NCI-H748 (cell line): ENCODE measurements around the gene FARS2.

Experiments used
- DNase-seq: peaks from one replicate; lab custom pipeline; 2025; ENCODE audit not compliant: unreplicated experiment; lab: John Stamatoyannopoulos, UW

FARS2 gene

DNA sequence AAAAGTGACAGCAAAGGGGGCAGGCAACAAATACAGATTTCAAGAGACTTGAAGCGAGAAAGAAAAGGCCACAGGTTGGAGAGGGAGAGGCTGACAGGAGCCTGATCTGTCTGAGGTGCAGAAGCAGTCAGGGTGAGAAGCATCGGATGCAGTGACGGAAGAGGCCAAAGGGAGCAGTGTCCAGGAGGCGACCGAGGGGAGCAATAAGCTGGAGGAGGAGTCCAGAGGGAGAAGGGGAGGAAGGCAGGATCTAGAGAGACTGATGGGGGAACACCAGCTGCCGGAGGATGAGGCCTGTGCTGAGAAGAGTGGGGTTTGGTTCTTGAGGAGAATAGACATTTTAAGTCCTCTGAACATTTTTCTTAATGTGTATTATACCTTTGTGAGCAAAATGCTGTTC, 23.8 kb downstream of the FARS2 start:
- no peak for DNase-seq

- DNase-seq: no peak
Observed at GRCh38 chr6:5285526-5285925, 24.2 kb downstream of the FARS2 start.

DNA sequence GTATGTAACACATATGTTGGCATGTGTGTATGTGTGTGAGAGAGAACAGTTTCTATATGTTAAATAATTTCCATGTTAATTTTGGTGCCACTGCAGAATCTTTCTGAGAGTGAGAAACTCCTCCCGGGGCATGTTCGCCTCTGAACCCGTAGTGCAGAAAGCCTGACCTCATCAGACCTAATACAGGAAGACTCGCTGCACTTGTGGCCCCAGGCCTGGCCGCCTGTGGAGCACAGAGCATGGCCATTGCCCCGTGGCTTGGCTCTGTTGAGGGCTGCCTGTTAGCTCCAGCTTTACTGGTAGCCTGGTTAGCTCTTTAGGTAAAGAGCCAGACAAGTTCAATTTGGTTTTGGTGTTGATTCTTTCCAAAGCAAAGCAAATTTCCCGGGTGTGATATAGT, 25.5 kb downstream of the FARS2 start:
- DNase-seq: no peak

DNA sequence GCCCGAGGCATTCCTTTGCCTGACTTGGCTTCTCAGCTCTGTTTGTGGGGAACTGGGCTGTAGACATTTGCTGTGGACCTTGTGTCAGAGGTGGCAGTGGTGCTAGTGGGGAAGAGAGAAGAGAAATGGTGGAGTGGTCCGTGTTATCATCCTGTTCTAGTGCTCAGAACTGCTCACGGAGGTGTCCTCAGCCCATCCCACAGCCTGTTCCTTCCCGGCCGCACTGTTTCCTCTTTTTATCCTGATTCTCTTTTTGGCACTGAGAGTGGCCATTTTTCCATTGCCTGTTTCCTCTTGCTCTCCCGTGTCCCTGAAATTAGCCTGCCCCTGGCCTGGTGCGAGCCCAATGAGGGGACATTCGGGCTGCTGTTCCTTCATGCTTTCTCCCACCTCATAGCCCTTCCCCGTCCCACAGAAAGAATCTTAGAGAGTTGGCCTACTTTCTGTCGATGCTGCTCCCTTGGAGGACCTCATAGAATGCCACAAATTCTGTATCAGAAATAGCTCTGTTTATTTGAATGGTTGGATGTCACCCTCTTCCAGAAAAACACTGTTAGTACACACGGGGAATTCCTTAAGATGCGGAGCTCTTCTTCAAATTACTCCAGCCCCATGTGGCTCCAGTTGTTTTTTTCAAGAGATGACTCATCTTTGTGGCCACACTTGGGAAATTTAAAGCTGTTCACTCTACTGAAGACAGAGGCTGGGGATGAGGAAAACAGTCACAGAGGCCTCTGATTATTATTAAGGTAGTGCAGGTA, 26.1 kb downstream of the FARS2 start:
- no peak for DNase-seq

- no peak for DNase-seq
Observed at GRCh38 chr6:5287966-5288297, 26.6 kb downstream of the FARS2 start.

- no peak for DNase-seq
Observed at GRCh38 chr6:5290097-5290496, 28.8 kb downstream of the FARS2 start.

GRCh38 chr6:5290500-5290899, 29.2 kb downstream of the FARS2 start:
- no peak for DNase-seq

GRCh38 chr6:5292154-5292553, 30.8 kb downstream of the FARS2 start:
- no peak for DNase-seq

DNA sequence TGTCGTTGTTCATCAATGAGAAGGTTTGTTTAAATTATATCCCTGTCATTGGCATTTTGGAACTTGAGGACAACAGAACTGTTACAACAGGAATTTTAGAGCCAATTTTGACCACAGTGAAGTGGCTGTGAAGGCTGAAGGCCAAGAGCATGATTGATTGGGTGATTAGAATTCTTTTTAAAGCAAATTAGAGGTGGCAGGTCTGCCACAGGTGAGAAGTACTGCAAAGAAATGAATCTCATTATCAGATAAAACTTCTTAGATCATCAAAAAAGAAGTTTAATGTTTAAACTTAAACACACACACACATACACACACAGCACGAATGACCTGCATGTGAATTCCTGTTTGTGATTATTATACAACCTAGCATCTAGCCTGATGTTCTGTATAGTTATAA, 32.4 kb downstream of the FARS2 start:
- DNase-seq: no peak

GRCh38 chr6:5294392-5295211, 33.3 kb downstream of the FARS2 start:
- DNase-seq: no peak

DNA sequence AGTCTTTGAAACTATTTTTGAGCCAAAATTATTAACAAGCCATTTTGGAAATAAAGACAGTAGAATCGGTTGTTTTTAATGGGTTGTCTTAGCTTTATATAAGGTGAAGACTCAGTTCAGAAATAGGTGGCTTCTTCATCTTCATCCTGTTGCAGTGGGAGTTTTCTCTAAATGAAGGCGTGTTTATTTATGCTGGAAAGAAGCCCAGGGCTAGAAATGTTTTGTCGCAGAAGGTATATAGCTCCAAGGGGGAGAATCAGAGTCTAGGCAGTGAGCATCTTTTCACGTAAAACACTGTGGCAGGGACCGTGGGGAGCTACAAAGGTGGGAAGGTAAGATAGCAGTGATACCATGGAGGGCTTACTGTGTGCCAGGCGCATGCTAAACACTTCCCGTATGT, 34.3 kb downstream of the FARS2 start:
- no peak for DNase-seq

DNA sequence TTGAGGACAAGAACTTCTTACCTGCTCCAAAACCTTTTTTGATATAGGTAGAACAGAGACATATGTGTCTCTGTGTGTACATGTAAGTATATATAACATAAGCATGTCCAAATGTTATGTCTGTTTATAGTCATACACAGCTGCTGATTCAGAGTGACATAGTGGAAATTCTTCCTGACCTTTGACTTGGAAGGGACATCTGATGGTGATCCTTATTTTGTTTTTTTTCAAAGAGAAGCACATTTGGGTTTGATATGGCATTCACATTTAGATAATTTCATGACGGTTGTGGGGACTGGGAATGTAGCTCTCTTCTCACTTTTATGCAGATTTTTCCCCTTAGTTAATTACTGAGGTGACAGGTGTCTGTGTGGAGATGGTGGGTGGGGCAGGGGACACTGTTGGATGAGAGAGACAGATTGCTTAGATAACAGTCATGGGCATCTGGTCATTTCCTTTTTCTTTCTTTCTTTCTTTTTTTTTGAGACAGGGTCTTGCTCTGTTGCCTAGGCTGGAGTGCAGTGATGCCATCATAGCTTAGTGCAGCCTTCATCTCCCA, 39.0 kb downstream of the FARS2 start:
- no peak for DNase-seq

DNA sequence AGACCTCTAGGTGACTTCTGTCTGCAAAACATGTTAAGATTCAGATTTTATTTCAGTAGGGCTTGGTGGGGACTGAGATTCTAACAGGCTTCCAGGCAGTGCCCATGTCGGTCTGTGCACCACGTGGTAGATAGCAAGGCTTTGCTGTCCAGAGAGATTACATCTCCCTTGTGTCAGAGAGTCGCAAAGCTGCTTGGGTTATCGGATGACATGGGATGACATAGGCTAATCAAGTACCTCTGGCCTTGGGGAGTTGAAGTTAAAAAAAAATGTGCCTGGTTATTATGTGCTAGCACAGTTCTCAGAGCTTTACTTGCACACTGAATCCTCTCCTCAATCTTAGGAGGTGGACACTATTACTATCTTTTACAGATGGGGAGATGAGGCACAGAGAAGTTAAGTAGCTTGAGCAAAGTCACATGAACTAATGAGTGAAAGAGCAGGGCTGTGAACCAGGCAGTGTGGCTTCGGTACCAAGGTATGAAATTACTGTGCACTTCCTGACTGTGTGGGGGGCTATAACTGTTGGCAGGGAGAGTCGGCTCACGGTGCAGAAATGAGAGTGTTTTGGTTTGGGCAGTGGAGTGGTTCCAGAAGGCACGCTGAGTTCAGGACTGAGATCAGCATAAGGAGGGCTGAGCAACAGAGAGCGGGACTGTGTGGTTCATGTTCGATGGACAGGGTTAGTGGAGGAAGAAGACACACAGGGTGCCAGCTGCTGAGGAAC, 41.1 kb downstream of the FARS2 start:
- DNase-seq: no peak

DNA sequence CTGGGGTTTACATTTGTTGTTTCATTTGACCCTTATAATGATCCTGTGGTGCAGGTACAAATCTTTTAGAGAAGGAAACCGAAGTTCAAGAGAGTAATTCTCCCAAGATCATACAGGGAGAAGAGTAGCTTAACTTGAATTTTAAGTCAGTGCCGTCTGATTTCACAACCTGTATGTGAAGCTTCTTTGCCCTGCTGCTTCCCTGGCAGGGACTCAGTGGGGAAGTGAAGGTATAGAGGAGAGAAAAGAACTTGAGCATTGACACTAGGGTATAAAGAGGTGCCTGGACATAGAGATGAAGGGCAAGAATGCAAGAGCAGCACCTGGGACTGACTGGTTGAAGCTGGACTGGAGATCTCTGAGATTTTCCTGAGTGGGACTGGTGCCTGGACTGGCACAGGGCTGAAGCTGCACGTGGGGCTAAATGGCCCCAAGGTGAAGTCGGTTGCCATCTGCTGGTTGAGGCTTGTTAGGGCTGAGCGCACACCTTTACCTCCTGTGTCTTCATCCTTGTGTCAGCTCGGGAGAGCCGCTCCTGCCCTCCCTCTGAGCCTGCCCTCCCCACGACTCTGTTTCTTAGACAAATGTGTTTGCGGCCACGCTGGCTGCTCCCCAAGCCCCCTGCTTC, 41.8 kb downstream of the FARS2 start:
- DNase-seq: peak; percentile 77

DNA sequence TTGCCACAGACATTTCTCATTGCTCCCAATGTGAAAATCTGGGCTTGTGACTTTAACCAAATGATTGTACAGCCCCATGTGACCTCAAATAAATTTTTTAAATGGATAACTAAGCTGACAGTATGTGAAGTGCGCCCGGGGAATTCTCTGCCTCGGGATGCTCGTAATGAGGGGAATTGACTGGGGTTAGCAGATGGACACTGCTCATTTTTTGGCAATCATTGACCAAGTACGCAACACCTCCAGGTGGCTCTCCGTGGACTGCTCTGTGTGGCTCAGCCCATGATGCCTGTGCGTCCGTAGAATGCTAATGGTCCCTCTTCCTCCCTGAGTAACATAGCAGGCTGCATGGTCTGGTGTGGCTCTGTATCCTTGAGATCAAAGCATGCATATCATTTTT, 42.4 kb downstream of the FARS2 start:
- no peak for DNase-seq

GRCh38 chr6:5305968-5306626, 44.8 kb downstream of the FARS2 start:
- DNase-seq: no peak

GRCh38 chr6:5307058-5307457, 45.7 kb downstream of the FARS2 start:
- no peak for DNase-seq

- no peak for DNase-seq
Observed at GRCh38 chr6:5308066-5308465, 46.8 kb downstream of the FARS2 start.

- DNase-seq: no peak
Observed at GRCh38 chr6:5314191-5314865, 53.0 kb downstream of the FARS2 start.

DNA sequence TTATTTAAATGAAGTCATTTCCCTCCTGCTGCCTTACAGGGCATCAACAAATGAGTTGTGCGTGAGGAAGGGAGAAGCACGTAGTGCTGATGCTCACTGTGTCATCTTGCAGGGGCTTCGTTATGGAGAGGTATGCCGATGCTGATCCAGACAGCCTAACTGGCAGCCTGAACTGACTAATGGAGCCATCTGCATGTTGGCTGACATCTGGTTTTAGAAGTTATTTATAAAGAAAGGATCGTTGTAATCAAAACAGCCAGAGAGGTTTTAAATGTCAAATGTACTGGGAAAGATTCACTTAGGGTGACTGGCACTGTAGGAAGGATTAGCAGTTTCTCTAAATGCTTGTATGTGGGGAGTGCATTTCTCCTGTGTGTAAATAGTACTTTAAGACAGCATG, 54.6 kb downstream of the FARS2 start:
- no peak for DNase-seq
